ENCODE measurements around the gene CAMK1D. TPM values are rescaled to one million over a fixed set of nuclear protein-coding genes. Genes with fewer than 3 reads are reported as not detected.
"Not testable (repeated sequence)": the region's sequence is repeated elsewhere in the genome, so short reads cannot be mapped to it uniquely, and the experiment has no call there.

The CAMK1D gene
- polyA plus RNA-seq, 1 donor = 8.4 TPM

DNA sequence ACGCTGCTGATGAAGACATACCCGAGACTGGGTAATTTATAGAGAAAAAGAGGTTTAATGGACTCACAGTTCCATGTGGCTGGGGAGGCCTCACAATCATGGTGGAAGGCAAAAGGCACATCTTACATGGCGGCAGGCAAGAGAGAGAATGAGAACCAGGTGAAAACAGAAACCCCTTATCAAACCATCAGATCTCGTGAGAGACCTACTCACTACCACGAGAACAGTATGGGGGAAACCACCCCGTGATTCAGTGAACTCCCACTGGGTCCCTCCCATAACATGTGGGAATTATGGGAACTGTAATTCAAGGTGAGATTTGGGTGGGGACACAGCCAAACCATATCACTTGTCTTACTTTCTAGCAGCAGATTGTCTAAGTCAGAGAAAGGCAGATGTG lies 90.4 kb downstream of the CAMK1D start:
- H3K27ac ChIP-seq (ENCODE audit: low read length); H3K27me3 ChIP-seq (ENCODE audit: control insufficient read depth, insufficient read depth, low read length); H3K9me3 ChIP-seq (ENCODE audit: control insufficient read depth, low read depth, low read length); H3K4me3 ChIP-seq (ENCODE audit: low read length); DNase-seq; H3K4me1 ChIP-seq (ENCODE audit: control insufficient read depth, insufficient read depth, low read length); H3K36me3 ChIP-seq (ENCODE audit: control insufficient read depth, insufficient read depth, low read length): not testable (repeated sequence)
- 100% methylated on average over 1 of the region's 6 CpGs for WGBS (ENCODE audit: insufficient coverage, low lambda C conversion rate)

DNA sequence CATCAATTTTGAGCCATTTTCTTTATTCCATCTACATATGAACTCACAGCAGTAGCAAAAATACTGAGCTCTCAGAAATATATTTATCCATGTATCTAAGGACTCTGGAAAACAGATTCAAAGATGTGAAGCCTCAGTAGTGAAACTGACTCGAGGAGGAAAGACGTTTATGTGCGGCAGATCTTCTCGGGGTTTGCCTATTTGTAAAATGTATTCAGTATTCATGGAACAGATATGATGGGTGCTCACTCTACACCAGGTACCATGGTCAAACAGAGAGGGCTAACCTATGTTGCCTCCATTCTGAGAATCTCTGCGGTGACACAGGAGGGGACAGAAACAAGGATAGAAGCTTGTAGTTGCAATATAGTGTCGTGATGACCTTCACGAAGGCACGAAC lies 93.7 kb downstream of the CAMK1D start:
- Histone ChIP-seq H3K4me3 (ENCODE audit: low read length) (no peak overlapping the region), H3K9me3 (ENCODE audit: control insufficient read depth, low read depth, low read length) (no peaks in the 10 kb centered on the region), H3K27ac (ENCODE audit: low read length) (no peak overlapping the region), H3K4me1 (ENCODE audit: control insufficient read depth, insufficient read depth, low read length) (peaks cover 19% of the 10 kb centered on the region), H3K27me3 (ENCODE audit: control insufficient read depth, insufficient read depth, low read length) (no peaks in the 10 kb centered on the region), H3K36me3 (ENCODE audit: control insufficient read depth, insufficient read depth, low read length) (no peaks in the 10 kb centered on the region)
- 100% methylated on average over 1 of the region's 8 CpGs for WGBS (ENCODE audit: insufficient coverage, low lambda C conversion rate)
- no peak for DNase-seq

DNA sequence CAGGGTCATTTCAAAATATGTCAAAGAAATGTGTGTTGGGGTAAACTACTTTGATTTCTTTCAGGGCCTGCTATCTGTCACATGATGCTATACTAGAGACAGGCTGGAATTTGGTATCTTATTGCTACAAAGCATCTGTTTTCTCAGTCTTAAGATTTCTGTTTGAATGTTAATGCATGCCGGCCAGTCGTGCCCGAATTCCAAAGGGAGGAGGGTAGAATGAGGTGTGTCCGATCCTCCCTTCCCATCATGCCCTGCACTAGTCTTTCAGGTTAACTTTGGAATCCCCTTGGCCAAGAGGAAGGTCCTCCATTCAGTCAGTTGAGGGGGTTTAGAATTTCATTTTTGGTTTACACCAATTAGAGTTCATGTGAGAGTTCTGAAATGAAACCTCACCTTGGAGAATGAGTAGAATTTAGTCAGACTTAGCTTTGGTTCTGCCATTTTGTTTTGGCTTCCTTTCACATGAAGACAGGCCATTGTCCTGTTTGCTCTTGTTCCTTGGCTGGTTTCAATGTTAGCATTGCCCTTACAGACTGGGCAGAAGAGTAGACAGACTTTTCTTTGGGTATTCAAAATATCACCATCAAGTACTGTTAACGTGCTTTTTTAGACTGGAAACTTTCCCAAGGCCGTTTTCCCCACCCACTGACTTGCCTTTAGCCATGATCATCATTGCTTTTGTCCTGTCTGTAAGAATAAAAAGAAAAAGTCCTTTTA lies 95.8 kb downstream of the CAMK1D start:
- H3K36me3 ChIP-seq (ENCODE audit: control insufficient read depth, insufficient read depth, low read length) = no peaks in the 10 kb centered on the region
- H3K27me3 ChIP-seq (ENCODE audit: control insufficient read depth, insufficient read depth, low read length) = no peaks in the 10 kb centered on the region
- H3K4me1 ChIP-seq (ENCODE audit: control insufficient read depth, insufficient read depth, low read length) = peaks cover 11% of the 10 kb centered on the region
- H3K27ac ChIP-seq (ENCODE audit: low read length) = peak overlapping the region; percentile 37
- no peak overlapping the region for H3K4me3 ChIP-seq (ENCODE audit: low read length)
- WGBS (ENCODE audit: insufficient coverage, low lambda C conversion rate) = no CpG with 5 or more reads among the region's 6 CpGs
- no peaks in the 10 kb centered on the region for H3K9me3 ChIP-seq (ENCODE audit: control insufficient read depth, low read depth, low read length)
- no peak for DNase-seq

DNA sequence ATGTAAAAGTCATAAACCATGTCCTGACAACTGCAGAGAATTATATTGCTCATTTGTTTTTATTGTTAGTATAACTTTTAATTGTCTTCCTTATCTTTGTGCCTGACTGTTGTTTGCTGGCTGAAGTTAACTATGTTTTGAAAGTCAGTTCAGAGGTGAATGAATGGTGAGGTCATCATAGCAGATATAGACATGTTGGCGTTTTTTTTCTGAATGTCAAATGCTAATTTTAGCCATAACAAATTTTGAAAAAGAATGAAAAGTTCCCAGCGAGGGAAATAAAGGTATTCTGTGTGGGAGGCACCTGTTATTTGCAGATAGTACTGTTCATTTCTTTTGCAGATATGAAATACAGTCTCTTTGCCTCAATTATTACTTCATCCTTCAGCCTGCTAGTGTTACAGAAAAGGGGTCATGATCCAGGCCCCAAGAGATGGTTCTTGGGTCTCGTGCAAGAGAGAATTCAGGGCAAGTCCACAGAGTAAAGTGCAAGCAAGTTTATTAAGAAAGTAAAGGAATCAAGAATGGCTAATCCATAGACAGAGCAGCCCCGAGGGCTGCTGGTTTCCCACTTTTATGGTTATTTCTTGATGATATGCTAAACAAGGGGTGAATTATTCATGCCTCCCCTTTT lies 96.5 kb downstream of the CAMK1D start:
- Histone ChIP-seq H3K27ac (ENCODE audit: low read length) (peak overlapping the region; percentile 37), H3K36me3 (ENCODE audit: control insufficient read depth, insufficient read depth, low read length) (no peaks in the 10 kb centered on the region), H3K27me3 (ENCODE audit: control insufficient read depth, insufficient read depth, low read length) (no peaks in the 10 kb centered on the region), H3K9me3 (ENCODE audit: control insufficient read depth, low read depth, low read length) (no peaks in the 10 kb centered on the region), H3K4me1 (ENCODE audit: control insufficient read depth, insufficient read depth, low read length) (peaks cover 11% of the 10 kb centered on the region), H3K4me3 (ENCODE audit: low read length) (no peak overlapping the region)
- DNase-seq = peak; percentile 38 to 66
- no CpG with 5 or more reads among the region's 4 CpGs for WGBS (ENCODE audit: insufficient coverage, low lambda C conversion rate)

DNA sequence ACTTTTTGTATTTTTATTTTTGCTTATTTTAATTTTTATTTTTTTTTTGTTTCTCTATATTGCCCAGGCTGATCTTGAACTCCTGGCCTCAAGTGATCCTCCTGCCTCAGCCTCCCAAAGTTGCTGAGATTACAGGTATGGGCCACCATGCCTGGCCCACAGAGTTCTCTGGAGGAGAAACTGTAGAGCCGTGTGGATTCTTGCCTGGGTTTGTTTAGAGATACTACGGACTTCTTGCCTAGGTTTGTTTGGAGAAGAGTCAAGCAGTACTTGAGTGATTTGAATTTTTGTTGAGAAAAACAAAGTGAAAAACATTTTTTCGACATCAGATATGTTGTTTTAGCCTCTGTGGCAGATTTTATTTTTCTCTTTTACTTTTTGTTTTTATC lies 99.0 kb downstream of the CAMK1D start:
- WGBS (ENCODE audit: insufficient coverage, low lambda C conversion rate) = 88% methylated on average over 1 of the region's 3 CpGs
- H3K27me3 ChIP-seq (ENCODE audit: control insufficient read depth, insufficient read depth, low read length) = no peaks in the 10 kb centered on the region
- no peaks in the 10 kb centered on the region for H3K36me3 ChIP-seq (ENCODE audit: control insufficient read depth, insufficient read depth, low read length)
- H3K27ac ChIP-seq (ENCODE audit: low read length) = no peak overlapping the region
- H3K4me3 ChIP-seq (ENCODE audit: low read length) = no peak overlapping the region
- H3K4me1 ChIP-seq (ENCODE audit: control insufficient read depth, insufficient read depth, low read length) = peaks cover 11% of the 10 kb centered on the region
- no peaks in the 10 kb centered on the region for H3K9me3 ChIP-seq (ENCODE audit: control insufficient read depth, low read depth, low read length)
- DNase-seq = no peak

DNA sequence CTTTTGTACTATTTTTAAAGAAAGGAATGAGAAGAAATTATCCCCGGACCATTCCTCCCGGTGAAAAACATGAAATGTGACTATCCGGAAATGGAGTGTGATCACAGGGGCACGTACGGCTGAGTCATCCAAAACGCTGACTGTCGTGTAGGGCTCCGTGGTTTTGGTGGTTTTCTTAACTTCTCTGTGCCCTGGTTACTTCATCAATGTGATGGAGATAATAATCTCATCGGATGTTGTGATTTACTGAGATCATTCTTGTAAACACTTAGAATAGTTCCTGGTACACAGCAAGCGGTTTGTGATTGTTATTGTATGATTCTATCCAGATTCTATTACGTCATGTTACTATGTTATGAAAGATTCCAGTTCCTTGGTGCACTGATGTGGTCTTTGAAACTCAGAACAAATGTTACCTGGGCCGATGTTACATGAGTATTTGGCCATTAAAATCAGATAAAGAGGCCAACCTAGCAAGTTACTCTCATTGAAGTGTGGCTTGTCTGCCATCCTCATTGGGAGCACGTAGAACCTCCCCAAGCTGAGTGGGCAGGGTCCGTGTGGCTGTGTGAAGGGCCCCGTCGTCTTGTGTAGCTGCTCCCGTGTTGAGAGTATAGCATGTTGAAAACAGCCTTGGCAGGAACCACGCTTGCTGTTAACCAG lies 99.5 kb downstream of the CAMK1D start:
- Histone ChIP-seq H3K4me1 (ENCODE audit: control insufficient read depth, insufficient read depth, low read length) (peaks cover 11% of the 10 kb centered on the region), H3K9me3 (ENCODE audit: control insufficient read depth, low read depth, low read length) (no peaks in the 10 kb centered on the region), H3K4me3 (ENCODE audit: low read length) (no peak overlapping the region), H3K27me3 (ENCODE audit: control insufficient read depth, insufficient read depth, low read length) (no peaks in the 10 kb centered on the region), H3K36me3 (ENCODE audit: control insufficient read depth, insufficient read depth, low read length) (no peaks in the 10 kb centered on the region), H3K27ac (ENCODE audit: low read length) (peak overlapping the region; percentile 5)
- DNase-seq = no peak
- WGBS (ENCODE audit: insufficient coverage, low lambda C conversion rate) = 80% methylated on average over 2 of the region's 18 CpGs

DNA sequence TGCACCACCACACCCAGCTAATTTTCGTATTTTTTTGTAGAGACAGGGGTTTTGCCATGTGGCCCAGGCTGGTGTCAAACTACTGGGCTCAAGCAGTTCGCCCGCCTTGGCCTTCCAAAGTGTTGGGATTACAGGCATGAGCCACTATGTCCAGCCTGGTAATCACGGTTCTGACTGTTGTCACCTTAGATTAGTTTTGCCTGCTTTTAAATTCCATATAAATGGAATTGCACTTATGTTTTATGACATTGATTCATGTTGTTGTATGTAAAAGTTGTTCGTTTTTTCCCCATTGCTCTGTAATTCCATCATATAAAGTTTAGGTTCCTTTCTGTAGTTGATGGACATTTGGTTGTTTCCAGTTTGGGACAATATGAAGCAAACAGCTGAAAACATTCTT lies 106.0 kb downstream of the CAMK1D start:
- no CpG with 5 or more reads among the region's 5 CpGs for WGBS (ENCODE audit: insufficient coverage, low lambda C conversion rate)
- no peaks in the 10 kb centered on the region for H3K9me3 ChIP-seq (ENCODE audit: control insufficient read depth, low read depth, low read length)
- H3K4me3 ChIP-seq (ENCODE audit: low read length) = no peak overlapping the region
- H3K27ac ChIP-seq (ENCODE audit: low read length) = no peak overlapping the region
- H3K36me3 ChIP-seq (ENCODE audit: control insufficient read depth, insufficient read depth, low read length) = no peaks in the 10 kb centered on the region
- H3K4me1 ChIP-seq (ENCODE audit: control insufficient read depth, insufficient read depth, low read length) = peaks cover 9% of the 10 kb centered on the region
- H3K27me3 ChIP-seq (ENCODE audit: control insufficient read depth, insufficient read depth, low read length) = no peaks in the 10 kb centered on the region
- DNase-seq = no peak

DNA sequence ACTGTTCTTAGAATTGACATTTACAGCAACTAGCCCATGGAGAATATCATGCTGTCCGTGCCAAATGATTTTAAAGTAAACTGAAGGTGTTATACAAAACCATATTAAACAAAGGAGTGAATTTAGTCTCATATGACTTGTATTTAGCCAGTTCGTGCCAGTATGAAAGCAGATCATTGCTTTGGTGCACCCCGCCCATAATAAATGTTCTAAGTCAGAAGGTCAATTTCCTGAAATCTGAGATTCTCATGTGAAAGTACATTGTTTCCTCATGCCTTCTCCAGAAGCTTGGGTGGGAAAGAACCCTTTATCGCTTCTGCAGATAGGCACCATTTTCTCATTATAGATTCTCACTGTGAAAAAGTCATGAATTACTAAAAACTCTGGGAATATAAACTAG lies 106.4 kb downstream of the CAMK1D start:
- peak; percentile 50 to 74 for DNase-seq
- Histone ChIP-seq H3K4me3 (ENCODE audit: low read length) (no peak overlapping the region), H3K9me3 (ENCODE audit: control insufficient read depth, low read depth, low read length) (no peaks in the 10 kb centered on the region), H3K27ac (ENCODE audit: low read length) (no peak overlapping the region), H3K27me3 (ENCODE audit: control insufficient read depth, insufficient read depth, low read length) (no peaks in the 10 kb centered on the region), H3K4me1 (ENCODE audit: control insufficient read depth, insufficient read depth, low read length) (peaks cover 9% of the 10 kb centered on the region), H3K36me3 (ENCODE audit: control insufficient read depth, insufficient read depth, low read length) (no peaks in the 10 kb centered on the region)
- no CpG with 5 or more reads among the region's 4 CpGs for WGBS (ENCODE audit: insufficient coverage, low lambda C conversion rate)

DNA sequence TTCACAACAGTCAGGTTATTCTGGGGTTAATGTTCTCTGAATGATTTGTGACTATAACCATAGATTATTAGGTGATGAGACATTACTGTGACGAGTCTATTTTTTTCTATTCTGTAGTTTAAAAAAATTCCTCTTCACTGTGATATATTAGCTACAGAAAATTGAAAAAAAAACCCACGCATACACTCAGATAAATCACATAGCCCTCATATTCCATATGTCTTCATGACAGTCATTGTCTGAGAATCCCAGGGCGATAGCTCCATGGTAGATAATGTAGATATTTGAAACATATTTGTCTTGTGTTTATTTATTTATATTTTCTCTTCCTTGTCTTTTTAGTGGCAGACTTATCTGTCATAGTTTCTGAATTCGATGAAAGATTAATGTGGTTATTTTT lies 110.0 kb downstream of the CAMK1D start:
- no peaks in the 10 kb centered on the region for H3K27me3 ChIP-seq (ENCODE audit: control insufficient read depth, insufficient read depth, low read length)
- no peaks in the 10 kb centered on the region for H3K36me3 ChIP-seq (ENCODE audit: control insufficient read depth, insufficient read depth, low read length)
- H3K9me3 ChIP-seq (ENCODE audit: control insufficient read depth, low read depth, low read length) = no peaks in the 10 kb centered on the region
- DNase-seq = no peak
- peaks cover 9% of the 10 kb centered on the region for H3K4me1 ChIP-seq (ENCODE audit: control insufficient read depth, insufficient read depth, low read length)
- no peak overlapping the region for H3K27ac ChIP-seq (ENCODE audit: low read length)
- H3K4me3 ChIP-seq (ENCODE audit: low read length) = no peak overlapping the region
- 68% methylated on average over 2 of the region's 4 CpGs for WGBS (ENCODE audit: insufficient coverage, low lambda C conversion rate)

DNA sequence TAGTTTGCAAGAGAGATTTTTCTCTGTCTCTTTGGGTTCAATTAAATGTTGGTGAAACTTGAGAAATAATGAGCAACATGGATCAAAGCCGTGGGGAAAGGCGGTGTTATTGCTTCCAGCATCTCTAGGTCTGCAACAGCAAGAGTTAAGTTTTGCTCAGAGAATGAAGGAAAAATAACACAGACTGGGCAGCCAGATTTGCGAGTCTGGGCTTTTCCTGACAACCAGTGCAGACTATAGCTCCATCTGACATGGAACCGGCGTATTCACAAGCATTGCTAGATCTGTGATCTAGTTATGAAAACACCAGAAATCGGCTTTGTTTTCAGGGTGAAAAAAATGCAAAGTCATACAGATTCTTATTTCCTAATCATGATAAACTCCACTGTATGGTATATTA lies 110.4 kb downstream of the CAMK1D start:
- no peak for DNase-seq
- Histone ChIP-seq H3K9me3 (ENCODE audit: control insufficient read depth, low read depth, low read length) (no peaks in the 10 kb centered on the region), H3K4me1 (ENCODE audit: control insufficient read depth, insufficient read depth, low read length) (peaks cover 9% of the 10 kb centered on the region), H3K4me3 (ENCODE audit: low read length) (no peak overlapping the region), H3K27ac (ENCODE audit: low read length) (no peak overlapping the region), H3K27me3 (ENCODE audit: control insufficient read depth, insufficient read depth, low read length) (no peaks in the 10 kb centered on the region), H3K36me3 (ENCODE audit: control insufficient read depth, insufficient read depth, low read length) (no peaks in the 10 kb centered on the region)
- whole genome bisulfite sequencing (ENCODE audit: insufficient coverage, low lambda C conversion rate) = no CpG with 5 or more reads among the region's 6 CpGs

All from large intestine (tissue), 3 donors.